ENCODE measurements around the gene GRAPL. TPM values are rescaled to one million over a fixed set of nuclear protein-coding genes. Genes with fewer than 3 reads are reported as not detected.
"Not testable (repeated sequence)": the region's sequence is repeated elsewhere in the genome, so short reads cannot be mapped to it uniquely, and the experiment has no call there.

The GRAPL gene
- total and polyA plus RNA-seq, 2 donors (not counting 1 experiment from before 2014, with no cell fraction given): 84.5 to 181 TPM

- peak overlapping the region in 1 of 2 donors; percentile 46 for H3K27ac ChIP-seq (ENCODE audit: low read length in 2 of 2)
- intact Hi-C loops (cut with micrococcal nuclease); CTCF ChIA-PET; POLR2A ChIA-PET; H3K27me3 Mint-ChIP-seq; H3K4me3 Mint-ChIP-seq; H3K27me3 ChIP-seq (replicated peaks in 1 of 4; ENCODE audit: control extremely low read depth in 1 of 4, control insufficient read depth in 3 of 4, insufficient read depth in 4 of 4, low read length in 3 of 4); H3K9me3 Mint-ChIP-seq (ENCODE audit: insufficient read depth); H3K9me3 ChIP-seq (ENCODE audit: control extremely low read depth in 1 of 3, control insufficient read depth in 2 of 3, insufficient read depth in 1 of 3, low read length in 2 of 3); H2AFZ ChIP-seq (ENCODE audit: insufficient read depth, low read depth, low read length, poor library complexity, severe bottlenecking); H3K4me1 ChIP-seq (ENCODE audit: control insufficient read depth in 2 of 2, insufficient read depth in 2 of 2, low read length in 2 of 2); H3K79me2 ChIP-seq (ENCODE audit: control insufficient read depth, insufficient read depth, low read length); H3K4me2 ChIP-seq (replicated peaks; ENCODE audit: low read depth, low read length, poor library complexity, severe bottlenecking); H3K36me3 ChIP-seq (replicated peaks in 1 of 2; ENCODE audit: control extremely low read depth in 1 of 2, control insufficient read depth in 1 of 2, extremely low read depth in 1 of 2, insufficient read depth in 2 of 2, low read length in 1 of 2); H3K4me3 ChIP-seq (ENCODE audit: control extremely low read depth in 1 of 5, extremely low read depth in 1 of 5, insufficient read depth in 1 of 5, low read depth in 2 of 5, low read length in 4 of 5); ATAC-seq (ENCODE audit: low read depth); H3K9ac ChIP-seq (ENCODE audit: low read length); H3K4me1 Mint-ChIP-seq; DNase-seq; H4K20me1 ChIP-seq (ENCODE audit: control insufficient read depth, insufficient read depth, low read length, poor library complexity, severe bottlenecking): not testable (repeated sequence)
- peak overlapping the region; percentile 93 for H3K27ac Mint-ChIP-seq
- no CpG with 5 or more reads among the region's 18 CpGs for WGBS (ENCODE audit: insufficient coverage)
These were observed 14.9 kb upstream of the GRAPL start for GRCh38 chr17:19112459-19112826.

- H3K9ac ChIP-seq (ENCODE audit: low read length); CTCF ChIA-PET; H3K4me1 ChIP-seq (ENCODE audit: control insufficient read depth in 2 of 2, insufficient read depth in 2 of 2, low read length in 2 of 2); H3K9me3 Mint-ChIP-seq (ENCODE audit: insufficient read depth); H3K27me3 Mint-ChIP-seq; H3K4me3 Mint-ChIP-seq; H3K27ac ChIP-seq (ENCODE audit: low read length in 2 of 2); H2AFZ ChIP-seq (ENCODE audit: insufficient read depth, low read depth, low read length, poor library complexity, severe bottlenecking); H3K27ac Mint-ChIP-seq; H3K4me2 ChIP-seq (replicated peaks; ENCODE audit: low read depth, low read length, poor library complexity, severe bottlenecking); H3K9me3 ChIP-seq (ENCODE audit: control extremely low read depth in 1 of 3, control insufficient read depth in 2 of 3, insufficient read depth in 1 of 3, low read length in 2 of 3); H3K4me1 Mint-ChIP-seq; DNase-seq; H3K27me3 ChIP-seq (replicated peaks in 1 of 4; ENCODE audit: control extremely low read depth in 1 of 4, control insufficient read depth in 3 of 4, insufficient read depth in 4 of 4, low read length in 3 of 4); H3K36me3 ChIP-seq (replicated peaks in 1 of 2; ENCODE audit: control extremely low read depth in 1 of 2, control insufficient read depth in 1 of 2, extremely low read depth in 1 of 2, insufficient read depth in 2 of 2, low read length in 1 of 2); H3K4me3 ChIP-seq (ENCODE audit: control extremely low read depth in 1 of 5, extremely low read depth in 1 of 5, insufficient read depth in 1 of 5, low read depth in 2 of 5, low read length in 4 of 5); intact Hi-C loops (cut with micrococcal nuclease); H4K20me1 ChIP-seq (ENCODE audit: control insufficient read depth, insufficient read depth, low read length, poor library complexity, severe bottlenecking); H3K79me2 ChIP-seq (ENCODE audit: control insufficient read depth, insufficient read depth, low read length); POLR2A ChIA-PET: not testable (repeated sequence)
- WGBS (ENCODE audit: insufficient coverage): no CpG with 5 or more reads among the region's 12 CpGs
- peak; percentile 95 for ATAC-seq (ENCODE audit: low read depth)
These were observed 8.7 kb upstream of the GRAPL start for GRCh38 chr17:19118695-19119094.

GRCh38 chr17:19125289-19125688, 2.1 kb upstream of the GRAPL start:
- H3K27ac Mint-ChIP-seq; CTCF ChIA-PET; intact Hi-C loops (cut with micrococcal nuclease); H3K4me2 ChIP-seq (replicated peaks; ENCODE audit: low read depth, low read length, poor library complexity, severe bottlenecking); H3K4me3 Mint-ChIP-seq; DNase-seq; H3K4me1 ChIP-seq (ENCODE audit: control insufficient read depth in 2 of 2, insufficient read depth in 2 of 2, low read length in 2 of 2); H3K79me2 ChIP-seq (ENCODE audit: control insufficient read depth, insufficient read depth, low read length); H3K4me1 Mint-ChIP-seq; H3K9ac ChIP-seq (ENCODE audit: low read length); POLR2A ChIA-PET; H4K20me1 ChIP-seq (ENCODE audit: control insufficient read depth, insufficient read depth, low read length, poor library complexity, severe bottlenecking); H3K9me3 Mint-ChIP-seq (ENCODE audit: insufficient read depth); H3K9me3 ChIP-seq (ENCODE audit: control extremely low read depth in 1 of 3, control insufficient read depth in 2 of 3, insufficient read depth in 1 of 3, low read length in 2 of 3); H3K27ac ChIP-seq (ENCODE audit: low read length in 2 of 2); H3K36me3 ChIP-seq (replicated peaks in 1 of 2; ENCODE audit: control extremely low read depth in 1 of 2, control insufficient read depth in 1 of 2, extremely low read depth in 1 of 2, insufficient read depth in 2 of 2, low read length in 1 of 2); H3K27me3 ChIP-seq (replicated peaks in 1 of 4; ENCODE audit: control extremely low read depth in 1 of 4, control insufficient read depth in 3 of 4, insufficient read depth in 4 of 4, low read length in 3 of 4); H3K27me3 Mint-ChIP-seq; H2AFZ ChIP-seq (ENCODE audit: insufficient read depth, low read depth, low read length, poor library complexity, severe bottlenecking); H3K4me3 ChIP-seq (ENCODE audit: control extremely low read depth in 1 of 5, extremely low read depth in 1 of 5, insufficient read depth in 1 of 5, low read depth in 2 of 5, low read length in 4 of 5): not testable (repeated sequence)
- no CpG with 5 or more reads among the region's 7 CpGs for WGBS (ENCODE audit: insufficient coverage)
- ATAC-seq (ENCODE audit: low read depth): peak; percentile 63

- H3K36me3 ChIP-seq (replicated peaks in 1 of 2; ENCODE audit: control extremely low read depth in 1 of 2, control insufficient read depth in 1 of 2, extremely low read depth in 1 of 2, insufficient read depth in 2 of 2, low read length in 1 of 2); H3K27me3 ChIP-seq (replicated peaks in 1 of 4; ENCODE audit: control extremely low read depth in 1 of 4, control insufficient read depth in 3 of 4, insufficient read depth in 4 of 4, low read length in 3 of 4); DNase-seq; H3K27ac ChIP-seq (ENCODE audit: low read length in 2 of 2); CTCF ChIA-PET; POLR2A ChIA-PET; H4K20me1 ChIP-seq (ENCODE audit: control insufficient read depth, insufficient read depth, low read length, poor library complexity, severe bottlenecking); H3K27ac Mint-ChIP-seq; H3K9ac ChIP-seq (ENCODE audit: low read length); H2AFZ ChIP-seq (ENCODE audit: insufficient read depth, low read depth, low read length, poor library complexity, severe bottlenecking); intact Hi-C loops (cut with micrococcal nuclease); H3K4me3 Mint-ChIP-seq; H3K4me1 ChIP-seq (ENCODE audit: control insufficient read depth in 2 of 2, insufficient read depth in 2 of 2, low read length in 2 of 2); H3K4me1 Mint-ChIP-seq; H3K9me3 ChIP-seq (ENCODE audit: control extremely low read depth in 1 of 3, control insufficient read depth in 2 of 3, insufficient read depth in 1 of 3, low read length in 2 of 3); H3K79me2 ChIP-seq (ENCODE audit: control insufficient read depth, insufficient read depth, low read length); ATAC-seq (ENCODE audit: low read depth); H3K27me3 Mint-ChIP-seq; H3K4me2 ChIP-seq (replicated peaks; ENCODE audit: low read depth, low read length, poor library complexity, severe bottlenecking); H3K4me3 ChIP-seq (ENCODE audit: control extremely low read depth in 1 of 5, extremely low read depth in 1 of 5, insufficient read depth in 1 of 5, low read depth in 2 of 5, low read length in 4 of 5); H3K9me3 Mint-ChIP-seq (ENCODE audit: insufficient read depth): not testable (repeated sequence)
- no CpG with 5 or more reads among the region's 9 CpGs for WGBS (ENCODE audit: insufficient coverage)
These were observed 2.1 kb downstream of the GRAPL start for GRCh38 chr17:19129500-19129899.
